ENCODE results near the gene PLCB4. TPM values are rescaled to one million over a fixed set of nuclear protein-coding genes. Genes with fewer than 3 reads are reported as not detected.

PLCB4 gene
- total RNA-seq, 1 donor from 2014 or later: 19.9 TPM

DNA sequence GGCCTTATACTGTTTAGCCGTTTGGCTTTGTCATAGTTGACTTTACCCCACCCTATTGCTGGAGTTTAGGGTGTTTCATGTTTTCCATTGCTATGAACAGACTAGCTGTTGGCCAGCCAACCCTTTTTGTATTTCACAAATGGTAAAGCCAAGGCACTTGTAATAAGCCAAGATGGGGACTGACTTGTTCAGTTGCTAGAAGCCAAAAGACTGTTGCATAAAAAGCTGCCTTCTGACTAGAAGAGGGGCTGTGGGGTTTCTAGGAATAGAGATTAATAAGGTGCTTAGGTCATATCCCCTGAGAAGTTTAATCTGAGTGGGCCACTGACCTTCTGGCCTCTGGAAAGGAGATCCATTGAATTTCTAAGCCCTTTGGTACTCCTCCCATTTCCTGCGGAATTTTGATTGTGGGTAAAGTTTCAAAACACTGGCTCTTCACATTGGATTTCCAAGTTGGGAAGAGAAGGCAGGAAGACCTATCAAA is 211.1 kb downstream of the PLCB4 start:
- no peak overlapping the region for H3K4me3 ChIP-seq (ENCODE audit: low read depth, low read length)
- H3K27me3 ChIP-seq (ENCODE audit: control insufficient read depth, insufficient read depth, low read length): no peaks in the 10 kb centered on the region
- TF ChIP-seq, protein P1, sequence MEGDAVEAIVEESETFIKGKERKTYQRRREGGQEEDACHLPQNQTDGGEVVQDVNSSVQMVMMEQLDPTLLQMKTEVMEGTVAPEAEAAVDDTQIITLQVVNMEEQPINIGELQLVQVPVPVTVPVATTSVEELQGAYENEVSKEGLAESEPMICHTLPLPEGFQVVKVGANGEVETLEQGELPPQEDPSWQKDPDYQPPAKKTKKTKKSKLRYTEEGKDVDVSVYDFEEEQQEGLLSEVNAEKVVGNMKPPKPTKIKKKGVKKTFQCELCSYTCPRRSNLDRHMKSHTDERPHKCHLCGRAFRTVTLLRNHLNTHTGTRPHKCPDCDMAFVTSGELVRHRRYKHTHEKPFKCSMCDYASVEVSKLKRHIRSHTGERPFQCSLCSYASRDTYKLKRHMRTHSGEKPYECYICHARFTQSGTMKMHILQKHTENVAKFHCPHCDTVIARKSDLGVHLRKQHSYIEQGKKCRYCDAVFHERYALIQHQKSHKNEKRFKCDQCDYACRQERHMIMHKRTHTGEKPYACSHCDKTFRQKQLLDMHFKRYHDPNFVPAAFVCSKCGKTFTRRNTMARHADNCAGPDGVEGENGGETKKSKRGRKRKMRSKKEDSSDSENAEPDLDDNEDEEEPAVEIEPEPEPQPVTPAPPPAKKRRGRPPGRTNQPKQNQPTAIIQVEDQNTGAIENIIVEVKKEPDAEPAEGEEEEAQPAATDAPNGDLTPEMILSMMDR (IDR thresholded peaks at IDR 0.05; ENCODE audit: insufficient read depth, low read length, poor library complexity, severe bottlenecking): no peak
- peaks cover 1% of the 10 kb centered on the region for H3K36me3 ChIP-seq (ENCODE audit: control insufficient read depth, insufficient read depth, low read length)
- DNase-seq (ENCODE audit: low read depth): no peak

DNA sequence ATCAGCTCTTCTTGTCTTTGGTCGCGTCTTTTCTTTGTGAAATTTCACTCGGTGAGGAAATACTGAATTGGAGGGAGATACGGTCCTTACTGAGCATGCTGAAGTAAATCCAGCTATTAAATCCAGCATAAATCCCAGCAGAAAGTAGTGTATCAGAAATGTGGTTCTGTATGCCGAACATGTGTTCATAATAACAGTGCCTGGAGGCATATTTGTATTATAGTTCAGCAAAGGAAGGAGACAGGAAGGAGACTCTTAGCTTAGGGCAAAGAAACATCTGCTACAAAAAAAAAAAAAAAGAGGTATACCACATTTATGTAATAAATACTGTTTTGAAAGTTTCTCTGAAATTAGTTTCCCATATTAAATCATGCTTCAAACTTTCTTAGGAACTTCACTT is 211.8 kb downstream of the PLCB4 start:
- Histone ChIP-seq H3K4me3 (ENCODE audit: low read depth, low read length) (no peak overlapping the region), H3K27me3 (ENCODE audit: control insufficient read depth, insufficient read depth, low read length) (no peaks in the 10 kb centered on the region), H3K36me3 (ENCODE audit: control insufficient read depth, insufficient read depth, low read length) (peaks cover 1% of the 10 kb centered on the region)
- DNase-seq (ENCODE audit: low read depth): no peak
- TF ChIP-seq, protein P1 (IDR thresholded peaks at IDR 0.05; ENCODE audit: insufficient read depth, low read length, poor library complexity, severe bottlenecking): no peak

DNA sequence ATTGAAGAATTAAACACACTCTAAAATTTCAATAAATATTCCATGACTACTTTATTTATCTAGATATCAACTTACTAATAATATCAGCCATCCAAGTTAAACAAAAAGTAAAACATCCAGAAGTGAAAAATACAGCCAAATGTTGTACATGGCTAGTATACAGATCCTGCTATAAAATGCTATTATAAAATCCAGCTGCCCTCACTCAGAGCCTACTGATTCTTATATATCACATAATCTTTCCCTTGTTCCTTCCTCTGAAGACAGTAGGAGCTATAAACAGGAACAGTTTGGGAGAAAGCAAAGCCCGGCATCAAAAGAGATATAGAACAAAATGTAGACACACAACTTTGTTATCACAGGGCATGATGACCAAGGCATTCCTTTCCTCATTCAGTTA is 212.9 kb downstream of the PLCB4 start:
- TF ChIP-seq, protein P1 (IDR thresholded peaks at IDR 0.05; ENCODE audit: insufficient read depth, low read length, poor library complexity, severe bottlenecking): no peak
- no peaks in the 10 kb centered on the region for H3K27me3 ChIP-seq (ENCODE audit: control insufficient read depth, insufficient read depth, low read length)
- H3K4me3 ChIP-seq (ENCODE audit: low read depth, low read length): no peak overlapping the region
- peaks cover 1% of the 10 kb centered on the region for H3K36me3 ChIP-seq (ENCODE audit: control insufficient read depth, insufficient read depth, low read length)
- DNase-seq (ENCODE audit: low read depth): no peak

DNA sequence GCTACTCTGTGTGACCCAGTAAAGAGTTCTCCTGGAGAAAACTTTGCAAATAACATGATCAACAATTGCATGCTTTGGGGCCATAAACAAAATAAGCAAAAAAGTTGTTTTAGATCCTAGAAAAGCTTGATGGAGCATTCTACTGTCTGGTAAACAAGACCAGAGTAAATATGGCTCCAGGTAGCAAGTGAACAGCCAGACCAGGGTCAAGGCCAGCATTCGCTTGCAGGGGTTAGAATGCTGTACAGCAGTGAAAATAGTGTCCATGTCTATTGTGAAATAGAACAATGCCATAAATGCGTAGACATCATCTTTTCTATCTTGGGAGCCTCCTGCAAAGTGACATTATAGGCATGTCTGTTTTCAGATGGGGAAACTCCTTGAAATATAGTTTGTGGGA is 216.7 kb downstream of the PLCB4 start:
- no peaks in the 10 kb centered on the region for H3K36me3 ChIP-seq (ENCODE audit: control insufficient read depth, insufficient read depth, low read length)
- H3K4me3 ChIP-seq (ENCODE audit: low read depth, low read length): no peak overlapping the region
- H3K27me3 ChIP-seq (ENCODE audit: control insufficient read depth, insufficient read depth, low read length): no peaks in the 10 kb centered on the region
- TF ChIP-seq, protein P1 (IDR thresholded peaks at IDR 0.05; ENCODE audit: insufficient read depth, low read length, poor library complexity, severe bottlenecking): no peak
- DNase-seq (ENCODE audit: low read depth): no peak

DNA sequence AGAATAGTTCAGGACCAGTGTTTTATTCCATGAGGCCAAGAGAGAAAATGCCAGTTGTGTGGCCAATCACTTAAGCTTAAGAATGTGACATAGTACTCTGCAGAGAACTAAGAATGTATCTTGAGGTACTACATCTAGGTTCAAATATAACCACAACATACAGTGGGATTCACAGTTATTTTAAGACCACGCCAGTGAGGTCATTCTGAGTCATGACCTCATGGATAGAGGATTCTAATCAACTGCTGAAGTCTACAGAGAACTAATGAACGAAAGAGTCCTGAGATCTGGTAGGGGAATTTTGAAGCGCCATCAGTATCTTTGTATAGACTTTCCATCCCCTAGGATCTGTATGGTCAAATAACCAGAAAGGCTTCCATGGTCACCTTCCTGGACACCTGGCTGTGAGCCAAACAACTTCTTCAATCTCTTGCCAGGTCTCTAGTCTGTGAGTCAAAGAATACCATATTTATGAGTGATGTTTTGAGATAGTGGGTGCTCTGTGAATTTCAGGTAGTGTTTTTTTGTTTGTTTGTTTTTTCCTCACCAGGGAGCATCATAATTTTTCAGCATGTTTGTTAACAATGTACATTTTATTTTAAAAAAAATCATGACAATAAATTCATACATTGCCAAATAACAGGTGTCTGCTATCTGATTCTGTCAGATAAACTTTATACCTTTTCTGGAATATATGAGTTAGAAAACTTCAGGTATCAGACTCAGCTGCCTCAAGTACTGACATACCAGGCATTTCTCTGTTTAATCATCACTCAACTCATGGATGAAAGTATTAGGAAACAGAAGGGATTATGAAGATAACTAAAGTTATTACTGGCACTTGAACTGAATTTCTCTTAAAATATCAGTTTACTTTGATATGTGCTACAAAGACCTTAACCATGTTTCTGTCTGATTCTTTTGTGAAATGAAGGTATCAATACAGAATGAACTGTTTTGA is 217.9 kb downstream of the PLCB4 start:
- no peak overlapping the region for H3K4me3 ChIP-seq (ENCODE audit: low read depth, low read length)
- TF ChIP-seq, protein P1 (IDR thresholded peaks at IDR 0.05; ENCODE audit: insufficient read depth, low read length, poor library complexity, severe bottlenecking): no peak
- H3K36me3 ChIP-seq (ENCODE audit: control insufficient read depth, insufficient read depth, low read length): no peaks in the 10 kb centered on the region
- H3K27me3 ChIP-seq (ENCODE audit: control insufficient read depth, insufficient read depth, low read length): no peaks in the 10 kb centered on the region
- no peak for DNase-seq (ENCODE audit: low read depth)

Measured in kidney epithelial cell (primary cell).